Transverse colon (tissue), 4 donors: ENCODE results near the gene C11orf68. TPM values are rescaled to one million over a fixed set of nuclear protein-coding genes. Genes with fewer than 3 reads are reported as not detected.

ENCODE experiments used
- DNase-seq: peaks from one replicate; pipeline ENCODE4 v3.0.0-alpha.2; 2019
- H3K27ac ChIP-seq, 4 donors: fragments of 200-600 bp; sonication (generic); 2 replicates each; pipeline ENCODE4 v1.5.1; 2016 to 2018; ENCODE audit warnings: inconsistent platforms in 4 of 4
- H3K27me3 ChIP-seq: fragments of 200-600 bp; sonication (generic); 2 replicates; pipeline ENCODE4 v1.5.1; 2017; ENCODE audit warnings: inconsistent platforms
- H3K36me3 ChIP-seq, 4 donors: fragments of 200-600 bp; sonication (generic); 2 replicates each; pipeline ENCODE4 v1.5.1; 2017 to 2019; ENCODE audit warnings: inconsistent platforms in 4 of 4
- H3K4me1 ChIP-seq, 4 donors: fragments of 200-600 bp; sonication (generic); 2 replicates each; pipeline ENCODE4 v1.5.1; 2017 to 2020; ENCODE audit warnings: inconsistent platforms in 4 of 4
- H3K4me3 ChIP-seq, 4 donors: fragments of 200-600 bp; sonication (generic); 1 replicate in 1 of 4; 2 replicates in 3 of 4; pipeline versions ENCODE4 v1.5.1 to v1.6.1; 2017 to 2019; ENCODE audit warnings: inconsistent platforms in 4 of 4
- H3K9me3 ChIP-seq, 2 donors: fragments of 200-600 bp; sonication (generic); 2 replicates each; pipeline ENCODE4 v1.5.1; 2017 to 2019; ENCODE audit warnings: inconsistent platforms in 2 of 2
- EP300 ChIP-seq: sonication (generic); formaldehyde crosslinking; IDR thresholded peaks from one replicate; pipeline ENCODE4 v1.6.1; 2017; ENCODE audit warnings: antibody characterized with exemption, low read depth
- POLR2A ChIP-seq: fragments of 450-650 bp; IDR thresholded peaks from one replicate; pipeline ENCODE4 v1.6.1; 2016; ENCODE audit warnings: antibody characterized with exemption, mild to moderate bottlenecking, moderate library complexity
- POLR2AphosphoS5 ChIP-seq, 3 donors: sonication (generic); formaldehyde crosslinking; IDR thresholded peaks; one replicate each; pipeline ENCODE4 v1.6.1; 2016; ENCODE audit warnings: antibody characterized with exemption in 3 of 3
- WGBS, 2 donors: methylation state at CpG; one replicate each; pipeline ENCODE4 v1.1.5; 2018; ENCODE audit warnings: low coverage in 1 of 2; 5-methylcytosine and 5-hydroxymethylcytosine counted together
- in situ Hi-C, 4 donors: fragments of 200-750 bp; cut with MboI; loops; one replicate each; pipeline versions ENCODE4 v1.15.0 to v1.15.1; 2017; ENCODE audit warnings: low sequenced_read_pairs in 3 of 4, low pct_ligation_motif_present in 1 of 4, low pct_unique_long_range_greater_than_20kb in 1 of 4
- intact Hi-C: fragments of 100-400 bp; cut with DNase I; formaldehyde crosslinking; loops from one replicate; pipeline ENCODE4 v1.15.1; 2023; ENCODE audit warnings: low total_unique reads
- total RNA-seq, 4 donors: library from RNA; depleted of rRNA; stranded (reverse); fragments of >200 nt; gene quantifications; one replicate each; pipeline ENCODE4 v1.1.0, GENCODE V29; 2016
- TF ChIP-seq, protein P1 (sequence below), 5 experiments: fragments of 200-600 bp in 3 of 5; fragments of 450-650 bp in 2 of 5; sonication (generic) in 3 of 5; IDR thresholded peaks; 1 replicate in 2 of 5; 2 replicates in 3 of 5; pipeline ENCODE4 v1.5.1; 2016 to 2017; ENCODE audit warnings: antibody characterized with exemption in 5 of 5, inconsistent platforms in 3 of 5, mild to moderate bottlenecking in 2 of 5, moderate library complexity in 1 of 5

Gene C11orf68
- total RNA-seq, 4 donors from 2014 or later, result 15.2 to 59.5 (median 22.8) TPM

GRCh38 chr11:65903068-65903481, 15.8 kb downstream of the C11orf68 start:
- H3K4me3 ChIP-seq, result no peak overlapping the region
- TF ChIP-seq, protein P1, sequence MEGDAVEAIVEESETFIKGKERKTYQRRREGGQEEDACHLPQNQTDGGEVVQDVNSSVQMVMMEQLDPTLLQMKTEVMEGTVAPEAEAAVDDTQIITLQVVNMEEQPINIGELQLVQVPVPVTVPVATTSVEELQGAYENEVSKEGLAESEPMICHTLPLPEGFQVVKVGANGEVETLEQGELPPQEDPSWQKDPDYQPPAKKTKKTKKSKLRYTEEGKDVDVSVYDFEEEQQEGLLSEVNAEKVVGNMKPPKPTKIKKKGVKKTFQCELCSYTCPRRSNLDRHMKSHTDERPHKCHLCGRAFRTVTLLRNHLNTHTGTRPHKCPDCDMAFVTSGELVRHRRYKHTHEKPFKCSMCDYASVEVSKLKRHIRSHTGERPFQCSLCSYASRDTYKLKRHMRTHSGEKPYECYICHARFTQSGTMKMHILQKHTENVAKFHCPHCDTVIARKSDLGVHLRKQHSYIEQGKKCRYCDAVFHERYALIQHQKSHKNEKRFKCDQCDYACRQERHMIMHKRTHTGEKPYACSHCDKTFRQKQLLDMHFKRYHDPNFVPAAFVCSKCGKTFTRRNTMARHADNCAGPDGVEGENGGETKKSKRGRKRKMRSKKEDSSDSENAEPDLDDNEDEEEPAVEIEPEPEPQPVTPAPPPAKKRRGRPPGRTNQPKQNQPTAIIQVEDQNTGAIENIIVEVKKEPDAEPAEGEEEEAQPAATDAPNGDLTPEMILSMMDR (IDR thresholded peaks at IDR 0.05), result no peak
- no peak for TF ChIP-seq EP300
- no peak for TF ChIP-seq POLR2AphosphoS5 (IDR thresholded peaks at IDR 0.05)
- TF ChIP-seq POLR2A, result no peak
- in situ Hi-C loops, result no loop called here
- no peak for DNase-seq
- 50% methylated on average over 2 of the region's 5 CpGs; no CpG with 5 or more reads in 1 of the 2 donors for WGBS, 2 donors
- H3K27ac ChIP-seq, result no peak overlapping the region
- H3K36me3 ChIP-seq, result no peaks in the 10 kb centered on the region
- H3K27me3 ChIP-seq, result peaks cover 21% of the 10 kb centered on the region
- no peaks in the 10 kb centered on the region for H3K9me3 ChIP-seq
- peaks cover 6 to 22% (median 19%) of the 10 kb centered on the region in 4 donors for H3K4me1 ChIP-seq
- intact Hi-C loops, result no loop called here

DNA sequence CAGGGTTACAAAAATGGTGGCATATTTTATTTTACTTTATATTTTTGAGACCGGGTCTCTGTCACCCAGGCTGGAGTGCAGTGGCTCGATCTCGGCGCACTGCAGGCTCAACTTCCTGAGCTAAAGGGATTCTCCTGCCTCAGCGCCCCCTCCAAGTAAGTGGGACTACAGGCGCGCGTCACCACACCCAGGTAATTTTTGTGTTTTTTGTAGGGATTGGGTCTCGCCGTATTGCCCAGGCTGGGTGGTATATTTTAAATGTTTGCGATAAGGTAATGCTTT, 18.0 kb downstream of the C11orf68 start:
- H3K27me3 ChIP-seq, result peaks cover 21% of the 10 kb centered on the region
- H3K4me1 ChIP-seq, result peaks cover 6 to 22% (median 19%) of the 10 kb centered on the region in 4 donors
- H3K27ac ChIP-seq, result peak overlapping the region; percentile 56 to 78 (median 70)
- WGBS, 2 donors, result 64% methylated on average over 11 of the region's 11 CpGs; no CpG with 5 or more reads in 1 of the 2 donors
- intact Hi-C loops, result no loop called here
- H3K4me3 ChIP-seq, result peak overlapping the region in 1 of 4 donors; percentile 61
- DNase-seq, result no peak
- TF ChIP-seq, protein P1 (IDR thresholded peaks at IDR 0.05), result no peak
- no peak for TF ChIP-seq POLR2AphosphoS5 (IDR thresholded peaks at IDR 0.05)
- no peak for TF ChIP-seq EP300
- no peaks in the 10 kb centered on the region for H3K36me3 ChIP-seq
- in situ Hi-C loops, result no loop called here
- no peaks in the 10 kb centered on the region for H3K9me3 ChIP-seq

DNA sequence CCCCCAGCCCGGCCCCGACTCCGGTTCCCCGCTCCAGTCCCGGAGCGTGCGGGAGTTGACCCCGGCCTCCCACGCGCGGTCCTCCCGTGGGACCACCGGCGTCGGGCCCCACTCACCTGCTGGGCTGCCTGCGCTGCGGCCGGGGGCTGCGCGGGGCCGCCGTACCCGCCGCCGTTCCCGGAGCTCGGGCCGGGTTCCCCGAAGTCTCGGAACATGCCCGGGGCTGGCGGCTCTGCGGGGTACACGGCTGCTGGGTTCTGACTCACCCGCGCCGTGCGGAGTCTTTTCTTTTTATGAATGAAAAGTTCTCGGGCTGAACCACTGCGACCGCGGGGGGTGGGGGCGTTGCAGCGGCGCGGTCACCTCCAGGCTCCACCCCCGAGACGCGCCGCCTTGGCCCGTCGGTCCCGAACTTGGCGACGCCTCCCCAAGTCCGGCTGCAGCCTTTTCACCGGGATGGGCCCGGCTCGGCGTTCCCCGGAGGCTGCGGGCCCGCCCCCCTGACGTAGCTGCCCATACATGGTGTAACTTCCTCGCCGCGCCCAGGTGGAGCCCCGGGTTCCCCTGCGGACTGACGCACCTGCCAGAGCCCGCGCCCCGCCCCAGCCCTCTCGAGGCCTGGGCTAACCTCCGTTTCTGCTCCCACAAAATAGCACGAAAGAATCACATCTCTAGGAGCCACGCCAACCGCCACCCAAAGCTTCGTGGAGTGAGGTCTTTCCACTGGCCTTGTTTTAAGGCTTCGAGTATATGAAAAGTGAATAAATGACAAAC, 18.6 kb downstream of the C11orf68 start, which contains the start of gene FOSL1:
Gene FOSL1 (minus strand): TSS at position 264 of the 774 bp plus-strand sequence. CDS start 49 bp downstream, at position 215.
- 3% methylated on average over 43 of the region's 80 CpGs; no CpG with 5 or more reads in 1 of the 2 donors for WGBS, 2 donors
- intact Hi-C loops, result no loop called here
- peaks cover 21% of the 10 kb centered on the region for H3K27me3 ChIP-seq
- H3K4me3 ChIP-seq, result peak within 1 kb of the TSS; percentile 27 to 61 (median 52)
- TF ChIP-seq EP300 (peak; percentile 21), POLR2A (peak; percentile 58), POLR2AphosphoS5 (IDR thresholded peaks at IDR 0.05) (peak; percentile 52 to 77 (median 75))
- TF ChIP-seq, protein P1 (IDR thresholded peaks at IDR 0.05), result peak in 1 of 5 experiments; percentile 7
- H3K27ac ChIP-seq, result peak within 1 kb of the TSS; percentile 56 to 78 (median 70)
- H3K4me1 ChIP-seq, result peaks cover 6 to 22% (median 19%) of the 10 kb centered on the region in 4 donors
- H3K36me3 ChIP-seq, result no peaks in the 10 kb centered on the region
- in situ Hi-C loops, result no loop called here
- peak; percentile 97 for DNase-seq
- H3K9me3 ChIP-seq, result no peaks in the 10 kb centered on the region

DNA sequence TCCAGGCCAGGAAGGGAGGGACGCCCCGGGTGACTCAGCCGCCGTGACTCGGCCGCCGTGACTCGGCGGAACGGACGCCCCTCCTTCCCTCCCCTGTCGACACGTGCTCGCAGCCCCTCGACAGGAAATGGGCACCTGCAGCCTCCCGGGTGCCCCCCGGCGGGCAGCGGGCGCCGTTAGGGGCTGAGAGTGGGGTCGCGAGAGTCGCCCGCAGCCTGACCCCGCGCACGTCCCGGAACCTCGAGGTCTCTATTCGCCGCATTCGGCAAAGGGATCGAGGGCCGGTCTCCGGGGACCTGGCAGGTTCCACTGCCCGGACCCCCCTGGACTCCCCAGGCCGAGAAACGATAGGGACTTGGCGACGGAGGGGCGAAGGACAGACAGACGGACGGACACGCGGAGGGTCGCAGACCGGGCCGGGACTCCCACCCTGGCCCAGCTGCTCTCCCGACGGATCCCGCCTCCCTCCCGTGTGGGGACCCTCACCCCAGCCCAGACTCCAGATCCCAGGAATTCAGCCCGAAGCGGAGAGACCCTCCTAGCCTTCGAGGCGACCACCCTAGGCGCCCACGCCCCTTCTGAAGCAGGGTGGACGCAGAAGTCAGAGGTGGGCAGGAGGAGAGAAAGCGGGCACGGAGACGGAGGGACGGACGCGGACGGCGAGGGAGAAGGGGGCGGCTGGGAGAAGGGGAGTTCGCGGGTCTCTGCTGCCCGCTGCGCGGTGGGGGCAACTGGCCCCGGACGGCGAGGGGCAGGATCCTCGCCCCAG, 19.3 kb downstream of the C11orf68 start:
- no peaks in the 10 kb centered on the region for H3K9me3 ChIP-seq
- intact Hi-C loops (no loop called here), in situ Hi-C loops (loop anchor here in 2 of 4 donors (25.0 kb wide), 1 partner anchor 88 kb away; no protein-coding TSS in a partner anchor)
- WGBS, 2 donors, result 5% methylated on average over 53 of the region's 78 CpGs; no CpG with 5 or more reads in 1 of the 2 donors
- TF ChIP-seq POLR2A, result no peak
- no peak for TF ChIP-seq EP300
- TF ChIP-seq, protein P1 (IDR thresholded peaks at IDR 0.05), result no peak
- TF ChIP-seq POLR2AphosphoS5 (IDR thresholded peaks at IDR 0.05), result peak in 2 of 3 donors; percentile 22 to 45
- peak; percentile 67 for DNase-seq
- H3K4me1 ChIP-seq, result peaks cover 6 to 24% (median 19%) of the 10 kb centered on the region in 4 donors
- H3K27me3 ChIP-seq, result peaks cover 21% of the 10 kb centered on the region
- no peaks in the 10 kb centered on the region for H3K36me3 ChIP-seq
- peak overlapping the region; percentile 27 to 61 (median 52) for H3K4me3 ChIP-seq
- H3K27ac ChIP-seq, result peak overlapping the region; percentile 56 to 78 (median 70)
